HL-60 (cell line): ENCODE measurements around the gene DXO.
"Not testable (repeated sequence)": the region's sequence is repeated elsewhere in the genome, so short reads cannot be mapped to it uniquely, and the experiment has no call there.

ENCODE experiments used
- CTCF ChIP-seq: IDR thresholded peaks from one replicate; pipeline ENCODE4 v1.5.1; 2011; ENCODE audit warnings: low read length, control low read depth, inconsistent platforms; ENCODE audit not compliant: insufficient read depth
- POLR2AphosphoS5 ChIP-seq: IDR thresholded peaks from 2 replicates; pipeline ENCODE4 v1.6.1; 2012; ENCODE audit warnings: low read depth
- REST ChIP-seq: IDR thresholded peaks from 2 replicates; pipeline ENCODE4 v1.6.1; 2012; ENCODE audit warnings: low read depth; ENCODE audit not compliant: insufficient replicate concordance
- SPI1 ChIP-seq: IDR thresholded peaks from 2 replicates; pipeline ENCODE4 v1.6.1; 2012; ENCODE audit warnings: low read depth, mild to moderate bottlenecking, borderline replicate concordance

GRCh38 chr6:32003301-32003700, 31.4 kb upstream of the DXO start:
- not testable (repeated sequence) for TF ChIP-seq CTCF, SPI1, REST, POLR2AphosphoS5
